ENCODE measurements around the gene SLC25A31. TPM values are rescaled to one million over a fixed set of nuclear protein-coding genes. Genes with fewer than 3 reads are reported as not detected.

Gene SLC25A31
- total and polyA plus RNA-seq, 2 experiments from 2014 or later, result 0.23 TPM; not detected in 1

DNA sequence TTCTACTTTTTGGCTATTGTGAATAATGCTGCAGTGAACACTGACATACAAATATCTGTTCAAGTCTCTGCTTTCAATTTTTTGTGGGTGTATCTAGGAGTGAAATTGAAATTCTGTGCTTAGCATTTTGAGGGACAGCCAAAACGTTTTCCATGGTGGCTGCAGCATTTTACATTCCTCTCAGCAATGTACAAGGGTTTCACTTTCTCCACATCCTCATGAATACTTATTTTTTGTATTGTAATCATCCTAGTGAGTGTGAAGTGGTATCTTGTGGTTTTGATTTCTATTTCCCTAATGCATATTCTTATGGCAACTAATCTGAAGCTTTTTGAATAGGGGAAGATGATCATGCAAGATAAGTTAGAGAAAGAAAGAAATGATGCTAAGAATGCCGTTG is 92.2 kb downstream of the SLC25A31 start:
- no peak overlapping the region for H3K27ac ChIP-seq
- H3K36me3 ChIP-seq, result no peaks in the 10 kb centered on the region
- H3K4me1 ChIP-seq (ENCODE audit: low read depth), result no peaks in the 10 kb centered on the region
- no peaks in the 10 kb centered on the region for H3K27me3 ChIP-seq
- H3K4me3 ChIP-seq, result no peak overlapping the region
- DNase-seq (ENCODE audit: low read depth in 1 of 2, low spot score in 1 of 2), result no peak
- no peaks in the 10 kb centered on the region for H3K9me3 ChIP-seq (ENCODE audit: low read depth)
- TF ChIP-seq, protein P1, sequence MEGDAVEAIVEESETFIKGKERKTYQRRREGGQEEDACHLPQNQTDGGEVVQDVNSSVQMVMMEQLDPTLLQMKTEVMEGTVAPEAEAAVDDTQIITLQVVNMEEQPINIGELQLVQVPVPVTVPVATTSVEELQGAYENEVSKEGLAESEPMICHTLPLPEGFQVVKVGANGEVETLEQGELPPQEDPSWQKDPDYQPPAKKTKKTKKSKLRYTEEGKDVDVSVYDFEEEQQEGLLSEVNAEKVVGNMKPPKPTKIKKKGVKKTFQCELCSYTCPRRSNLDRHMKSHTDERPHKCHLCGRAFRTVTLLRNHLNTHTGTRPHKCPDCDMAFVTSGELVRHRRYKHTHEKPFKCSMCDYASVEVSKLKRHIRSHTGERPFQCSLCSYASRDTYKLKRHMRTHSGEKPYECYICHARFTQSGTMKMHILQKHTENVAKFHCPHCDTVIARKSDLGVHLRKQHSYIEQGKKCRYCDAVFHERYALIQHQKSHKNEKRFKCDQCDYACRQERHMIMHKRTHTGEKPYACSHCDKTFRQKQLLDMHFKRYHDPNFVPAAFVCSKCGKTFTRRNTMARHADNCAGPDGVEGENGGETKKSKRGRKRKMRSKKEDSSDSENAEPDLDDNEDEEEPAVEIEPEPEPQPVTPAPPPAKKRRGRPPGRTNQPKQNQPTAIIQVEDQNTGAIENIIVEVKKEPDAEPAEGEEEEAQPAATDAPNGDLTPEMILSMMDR (IDR thresholded peaks at IDR 0.05; ENCODE audit: low read depth, low read length), result no peak

Other genes with a start within 250 kb of the SLC25A31 start
- 5.0 and 18.0 TPM in 2 replicates for gene INTU, start 97.4 kb upstream of the SLC25A31 start, total RNA-seq
- 3.9 and 10.8 TPM in 2 replicates for gene INTU, start 97.4 kb upstream of the SLC25A31 start, polyA plus RNA-seq
- 2.2 and 2.4 TPM in 2 replicates for gene HSPA4L, start 51.9 kb downstream of the SLC25A31 start, total RNA-seq
- 2.6 and 4.3 TPM in 2 replicates for gene HSPA4L, start 51.9 kb downstream of the SLC25A31 start, polyA plus RNA-seq
- 4.1 and 13.0 TPM in 2 replicates for gene PLK4, start 150.5 kb downstream of the SLC25A31 start, total RNA-seq
- gene PLK4, start 150.5 kb downstream of the SLC25A31 start, polyA plus RNA-seq, result 5.2 and 6.5 TPM in 2 replicates
- 10.5 and 18.4 TPM in 2 replicates for gene MFSD8, start 234.8 kb downstream of the SLC25A31 start, total RNA-seq
- 20.4 and 23.6 TPM in 2 replicates for gene MFSD8, start 234.8 kb downstream of the SLC25A31 start, polyA plus RNA-seq
- gene ABHD18, start 235.0 kb downstream of the SLC25A31 start, total RNA-seq, result 16.7 and 18.8 TPM in 2 replicates
- gene ABHD18, start 235.0 kb downstream of the SLC25A31 start, polyA plus RNA-seq, result 21.5 and 35.1 TPM in 2 replicates

Measured in cardiac muscle cell (in vitro differentiated cells and primary cell).